T-helper 2 cell treated with Interferon-gamma antibody and Interleukin-4, amounts not matched to agents 5 μg/mL and 100 μg/mL, for 36 hours (primary cell): Measurements from ENCODE around the gene ZBTB7A.

Experiments
- DNase-seq: peaks from one replicate; pipeline ENCODE4 v3.0.0; 2021; ENCODE audit warnings: low spot score
- H3K27ac Mint-ChIP-seq: one replicate; pipeline ENCODE4 v1.8.0; 2021; ENCODE audit warnings: mild to moderate bottlenecking, mixed read lengths
- H3K27me3 Mint-ChIP-seq: one replicate; pipeline ENCODE4 v1.8.0; 2021; ENCODE audit warnings: low read depth, mixed read lengths
- H3K36me3 Mint-ChIP-seq: one replicate; pipeline ENCODE4 v1.8.0; 2021; ENCODE audit warnings: low read depth, mixed read lengths
- H3K4me1 Mint-ChIP-seq: one replicate; pipeline ENCODE4 v1.8.0; 2021; ENCODE audit warnings: low read depth, mixed read lengths
- H3K4me3 Mint-ChIP-seq: one replicate; pipeline ENCODE4 v1.8.0; 2022; ENCODE audit warnings: mild to moderate bottlenecking, moderate library complexity, mixed read lengths
- H3K9me3 Mint-ChIP-seq: one replicate; pipeline ENCODE4 v1.8.0; 2021; ENCODE audit warnings: mixed read lengths

ZBTB7A gene

GRCh38 chr19:4035582-4035981 lies 31.1 kb downstream of the ZBTB7A start:
- Mint-ChIP-seq H3K36me3 (peaks cover 8% of the 10 kb centered on the region), H3K27ac (no peak overlapping the region), H3K4me3 (no peak overlapping the region), H3K9me3 (no peaks in the 10 kb centered on the region), H3K4me1 (peaks cover 2% of the 10 kb centered on the region), H3K27me3 (no peaks in the 10 kb centered on the region)
- DNase-seq, result no peak

DNA sequence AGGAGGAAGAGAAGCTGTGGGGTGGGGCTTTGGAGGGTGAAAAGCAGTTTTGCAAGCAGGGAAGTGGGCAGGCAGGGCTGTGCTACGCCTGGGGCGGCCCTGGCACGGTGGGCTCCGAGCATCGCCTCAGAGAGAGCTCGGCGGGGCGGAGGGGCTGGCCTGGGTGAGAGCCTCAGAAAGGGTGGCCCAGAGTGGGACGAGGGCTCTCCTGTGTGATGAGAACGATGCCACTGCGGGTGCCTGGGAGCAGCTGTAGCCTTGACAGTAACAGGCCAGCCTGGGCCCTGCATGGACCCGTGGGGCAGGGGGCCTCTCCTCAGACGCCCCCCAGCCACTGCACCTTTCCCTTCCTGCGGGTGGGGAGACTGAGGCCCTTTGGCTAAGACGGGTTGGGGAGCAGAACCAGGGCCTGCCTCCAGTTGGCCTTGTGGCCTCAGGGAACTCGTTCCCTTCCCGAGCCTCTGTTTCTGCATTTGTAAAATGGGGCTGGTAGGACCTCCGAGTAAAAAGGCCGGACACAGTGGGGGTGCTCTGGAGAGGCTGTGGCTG lies 31.6 kb downstream of the ZBTB7A start:
- DNase-seq, result no peak
- Mint-ChIP-seq H3K27ac (no peak overlapping the region), H3K9me3 (no peaks in the 10 kb centered on the region), H3K36me3 (peaks cover 6% of the 10 kb centered on the region), H3K27me3 (no peaks in the 10 kb centered on the region), H3K4me1 (no peaks in the 10 kb centered on the region), H3K4me3 (no peak overlapping the region)

DNA sequence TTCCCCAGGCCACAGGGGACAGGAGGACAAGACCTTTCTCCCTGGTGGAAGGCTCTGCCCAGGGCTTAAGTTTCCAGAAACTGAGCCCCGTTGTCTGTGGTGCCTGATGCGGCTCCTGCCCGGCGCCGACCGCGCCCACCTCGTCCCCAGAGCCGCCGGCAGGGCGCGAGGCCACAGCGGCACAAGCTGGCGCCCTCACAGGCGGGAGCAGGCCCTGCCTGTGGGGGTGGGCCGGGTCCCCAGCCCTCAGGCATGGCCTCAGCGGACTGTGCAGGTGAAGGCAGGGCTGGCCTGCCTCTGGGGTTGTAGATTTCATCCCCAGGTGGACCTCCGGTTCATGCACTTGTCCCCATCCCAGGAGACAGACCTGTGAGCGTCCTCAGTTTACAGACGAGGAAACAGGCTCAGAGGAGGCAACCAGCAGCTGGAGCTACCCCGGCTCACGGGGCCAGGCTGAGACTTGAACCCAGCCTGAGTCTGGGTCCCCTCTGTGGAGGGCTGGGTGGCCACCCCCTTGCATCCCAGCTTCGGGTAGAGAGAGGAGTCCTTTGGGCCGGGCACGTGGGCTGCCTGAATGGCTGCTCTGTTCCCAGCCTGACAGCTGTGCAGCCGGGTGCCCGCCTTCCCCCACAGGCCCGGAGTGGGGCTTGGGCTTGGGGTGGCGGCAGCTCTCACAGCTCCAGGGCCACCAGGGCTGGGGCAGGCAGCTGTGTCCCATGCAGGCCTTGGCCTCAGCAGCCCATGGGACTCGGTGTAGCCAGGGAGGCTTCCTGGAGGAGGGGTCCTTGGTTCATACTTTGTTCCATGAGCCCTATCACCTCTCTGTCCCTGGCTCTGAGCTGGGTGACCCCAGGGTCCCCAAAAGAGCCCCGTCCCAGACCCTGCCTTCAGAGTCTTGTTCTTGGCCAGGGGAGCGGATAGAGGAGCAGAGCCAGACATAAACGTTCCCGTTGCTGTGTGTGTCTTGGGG lies 32.4 kb downstream of the ZBTB7A start:
- DNase-seq, result no peak
- peaks cover 5% of the 10 kb centered on the region for H3K36me3 Mint-ChIP-seq
- H3K9me3 Mint-ChIP-seq, result no peaks in the 10 kb centered on the region
- H3K4me3 Mint-ChIP-seq, result no peak overlapping the region
- no peak overlapping the region for H3K27ac Mint-ChIP-seq
- H3K4me1 Mint-ChIP-seq, result no peaks in the 10 kb centered on the region
- no peaks in the 10 kb centered on the region for H3K27me3 Mint-ChIP-seq

GRCh38 chr19:4033028-4033956 lies 33.4 kb downstream of the ZBTB7A start:
- Mint-ChIP-seq H3K27me3 (no peaks in the 10 kb centered on the region), H3K36me3 (peaks cover 5% of the 10 kb centered on the region)

DNA sequence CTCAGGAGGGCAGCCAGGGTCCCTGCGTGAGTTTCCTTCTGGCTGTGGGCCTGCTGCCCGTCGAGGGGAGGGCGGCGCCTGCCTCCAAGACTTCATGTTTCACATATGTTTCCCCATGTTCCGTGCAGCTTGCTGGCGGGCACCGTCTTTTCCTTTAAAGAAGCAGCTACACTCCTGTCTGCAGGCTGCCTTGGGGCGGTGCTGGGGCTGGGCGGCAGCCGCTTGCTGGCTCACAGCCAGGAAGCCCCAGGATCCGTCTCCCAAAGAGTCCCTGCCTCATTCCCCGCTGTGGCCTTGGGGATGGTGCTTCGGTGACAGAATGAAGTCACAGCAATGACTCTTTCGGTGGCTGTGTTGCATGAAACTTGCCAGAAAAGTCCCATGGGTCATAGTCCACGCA lies 34.3 kb downstream of the ZBTB7A start:
- Mint-ChIP-seq H3K9me3 (no peaks in the 10 kb centered on the region), H3K4me3 (no peak overlapping the region), H3K27ac (no peak overlapping the region), H3K27me3 (no peaks in the 10 kb centered on the region), H3K4me1 (no peaks in the 10 kb centered on the region), H3K36me3 (peaks cover 2% of the 10 kb centered on the region)
- no peak for DNase-seq

More at GRCh38 chr19:4033028-4033956, 33.4 kb downstream of the ZBTB7A start:
- Mint-ChIP-seq H3K4me1 (no peaks in the 10 kb centered on the region), H3K9me3 (no peaks in the 10 kb centered on the region), H3K27ac (no peak overlapping the region), H3K4me3 (no peak overlapping the region)
- DNase-seq, result no peak

DNA sequence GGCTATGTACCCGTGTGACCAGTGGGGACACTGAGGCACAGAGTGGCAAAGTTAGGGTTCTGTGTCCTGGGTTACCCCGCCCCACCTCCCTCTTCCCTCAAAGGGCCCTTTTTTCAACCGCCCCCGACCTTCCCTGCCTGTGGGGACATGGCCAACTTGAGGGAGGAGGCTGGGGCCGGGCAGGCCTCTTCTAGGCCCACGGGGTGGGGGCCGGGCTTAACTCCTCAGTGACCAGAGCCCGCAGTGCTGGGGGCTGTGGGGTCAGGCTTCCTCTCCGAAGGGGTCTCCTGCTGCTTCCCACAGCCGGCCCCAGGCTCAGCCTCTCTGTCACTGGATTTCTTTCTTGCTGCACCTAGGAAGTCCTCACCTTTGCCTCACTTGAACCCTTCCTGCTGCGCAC lies 35.3 kb downstream of the ZBTB7A start:
- no peaks in the 10 kb centered on the region for H3K4me1 Mint-ChIP-seq
- DNase-seq, result no peak
- no peaks in the 10 kb centered on the region for H3K9me3 Mint-ChIP-seq
- peaks cover 7% of the 10 kb centered on the region for H3K36me3 Mint-ChIP-seq
- no peak overlapping the region for H3K27ac Mint-ChIP-seq
- H3K27me3 Mint-ChIP-seq, result no peaks in the 10 kb centered on the region
- no peak overlapping the region for H3K4me3 Mint-ChIP-seq

- Mint-ChIP-seq H3K27ac (no peak overlapping the region), H3K4me1 (no peaks in the 10 kb centered on the region)
These were observed 35.7 kb downstream of the ZBTB7A start for GRCh38 chr19:4030981-4031380.

DNA sequence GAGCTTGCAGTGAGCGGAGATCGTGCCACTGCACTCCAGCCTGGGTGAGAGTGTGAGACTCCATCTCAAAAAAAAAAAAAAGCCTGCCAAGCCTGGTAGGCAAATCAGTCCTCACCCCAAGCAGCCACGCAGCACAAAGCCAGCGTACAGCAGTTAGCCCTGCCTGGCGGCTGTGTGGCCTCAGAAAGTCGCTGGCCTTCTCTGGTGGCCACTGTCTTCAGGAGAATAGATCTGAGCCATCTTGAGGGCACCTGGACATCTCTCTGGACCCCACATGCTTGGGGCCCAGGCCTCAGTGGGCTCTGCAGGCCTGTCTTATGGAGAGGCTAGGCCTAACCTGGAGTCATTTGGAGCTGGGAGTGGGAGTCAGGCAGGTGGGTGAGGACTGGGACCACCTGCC lies 36.1 kb downstream of the ZBTB7A start:
- Mint-ChIP-seq H3K27ac (no peak overlapping the region), H3K9me3 (no peaks in the 10 kb centered on the region), H3K36me3 (peaks cover 7% of the 10 kb centered on the region), H3K4me3 (no peak overlapping the region), H3K4me1 (no peaks in the 10 kb centered on the region), H3K27me3 (no peaks in the 10 kb centered on the region)
- DNase-seq, result no peak

More at GRCh38 chr19:4030981-4031380, 35.7 kb downstream of the ZBTB7A start:
- no peak for DNase-seq
- Mint-ChIP-seq H3K36me3 (peaks cover 7% of the 10 kb centered on the region), H3K9me3 (no peaks in the 10 kb centered on the region), H3K27me3 (no peaks in the 10 kb centered on the region), H3K4me3 (no peak overlapping the region)

DNA sequence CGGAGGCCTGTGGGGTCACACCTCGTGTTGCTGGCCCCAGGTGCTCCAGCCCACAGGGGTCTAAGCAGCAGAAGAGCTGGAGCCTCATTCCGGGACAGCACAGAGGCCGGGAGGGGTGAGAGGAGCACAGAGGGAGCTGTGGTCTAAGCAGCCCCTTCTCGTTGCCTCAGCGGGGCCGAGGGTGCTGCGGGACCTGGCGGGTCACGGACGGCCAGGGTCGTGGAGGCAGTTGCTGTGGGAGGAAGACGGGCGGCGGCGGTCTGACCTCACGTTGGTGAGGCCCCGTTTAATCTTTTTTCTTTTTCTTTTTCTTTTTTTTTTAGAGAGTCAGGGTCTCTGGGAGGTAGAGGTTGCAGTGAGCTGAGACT lies 37.5 kb downstream of the ZBTB7A start:
- Mint-ChIP-seq H3K4me1 (no peaks in the 10 kb centered on the region), H3K4me3 (no peak overlapping the region), H3K27ac (no peak overlapping the region), H3K36me3 (peaks cover 5% of the 10 kb centered on the region), H3K9me3 (no peaks in the 10 kb centered on the region), H3K27me3 (no peaks in the 10 kb centered on the region)
- DNase-seq, result no peak

DNA sequence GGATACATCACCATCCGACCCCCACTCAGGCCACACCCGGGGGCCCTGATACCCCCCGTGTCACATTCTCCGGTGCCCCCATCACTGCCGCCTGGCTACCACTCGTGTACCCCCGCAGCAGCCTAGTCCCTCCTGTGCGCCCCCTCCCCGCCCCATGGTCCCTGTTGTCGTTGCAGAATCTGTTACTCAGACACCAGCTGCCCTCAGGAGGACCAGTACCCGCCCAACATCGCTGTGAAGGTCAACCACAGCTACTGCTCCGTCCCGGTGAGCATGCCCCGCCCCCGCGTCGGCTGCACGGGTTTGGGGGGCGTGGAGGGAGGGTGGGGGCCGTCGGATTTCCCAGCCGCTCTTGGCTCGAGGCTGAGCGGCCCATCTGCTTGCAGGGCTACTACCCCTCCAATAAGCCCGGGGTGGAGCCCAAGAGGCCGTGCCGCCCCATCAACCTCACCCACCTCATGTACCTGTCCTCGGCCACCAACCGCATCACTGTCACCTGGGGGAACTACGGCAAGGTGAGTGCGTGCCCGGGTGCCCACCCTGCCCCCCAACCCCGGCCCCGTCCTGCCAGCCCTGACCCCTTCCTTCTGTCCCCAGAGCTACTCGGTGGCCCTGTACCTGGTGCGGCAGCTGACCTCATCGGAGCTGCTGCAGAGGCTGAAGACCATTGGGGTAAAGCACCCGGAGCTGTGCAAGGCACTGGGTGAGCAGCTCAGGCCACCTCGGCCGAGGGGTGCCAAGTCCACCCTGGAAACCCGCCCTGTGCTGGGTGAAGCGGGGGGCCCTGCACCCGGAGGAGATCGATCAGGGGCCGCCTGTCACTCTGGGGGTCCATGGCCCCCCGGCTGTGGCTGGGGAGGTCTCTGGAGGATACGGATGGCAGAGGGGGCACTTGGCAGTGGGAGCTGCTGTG lies 38.1 kb downstream of the ZBTB7A start:
- Mint-ChIP-seq H3K27me3 (no peaks in the 10 kb centered on the region), H3K4me3 (no peak overlapping the region), H3K36me3 (peaks cover 5% of the 10 kb centered on the region), H3K9me3 (no peaks in the 10 kb centered on the region), H3K4me1 (no peaks in the 10 kb centered on the region), H3K27ac (no peak overlapping the region)
- no peak for DNase-seq

DNA sequence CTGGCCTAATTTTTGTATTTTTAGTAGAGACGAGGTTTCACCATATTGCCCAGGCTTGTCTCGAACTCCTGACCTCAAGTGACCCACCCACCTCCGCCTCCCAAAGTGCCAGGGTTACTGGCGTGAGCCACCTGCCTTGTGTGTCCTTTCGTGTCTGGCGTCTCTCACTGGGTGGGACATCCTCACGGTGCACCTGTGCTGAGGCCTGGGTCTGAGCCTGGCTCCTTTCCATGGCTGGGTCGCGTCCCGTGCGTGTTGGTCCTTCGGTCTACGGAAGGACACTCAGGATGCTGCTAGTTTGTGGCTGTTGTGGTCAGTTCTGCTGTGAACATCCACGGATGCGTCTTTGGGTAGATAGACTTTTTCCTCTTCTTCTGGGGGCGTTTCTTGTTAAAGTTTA lies 39.6 kb downstream of the ZBTB7A start:
- Mint-ChIP-seq H3K36me3 (peaks cover 7% of the 10 kb centered on the region), H3K4me1 (no peaks in the 10 kb centered on the region)

DNA sequence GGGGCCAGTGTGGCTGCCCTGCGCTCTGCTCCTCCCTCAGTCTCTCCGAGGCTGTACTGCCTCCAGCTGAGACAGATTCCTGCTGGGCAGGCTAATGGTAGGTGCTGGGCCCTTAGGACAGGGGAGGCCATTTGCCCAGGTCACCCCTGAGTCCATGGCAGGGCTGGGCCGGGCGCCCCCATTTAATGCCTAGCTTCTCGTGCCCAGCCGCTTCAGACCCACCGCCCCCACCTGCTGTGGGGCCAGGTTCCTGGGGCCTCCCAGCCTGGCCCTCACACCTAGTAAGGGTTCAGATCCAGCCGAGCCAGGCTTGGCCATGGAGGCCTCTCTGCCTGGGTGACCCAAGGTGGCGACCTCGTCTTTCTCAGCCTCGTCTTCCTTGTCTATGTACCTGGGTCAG lies 41.4 kb downstream of the ZBTB7A start:
- H3K36me3 Mint-ChIP-seq, result peaks cover 13% of the 10 kb centered on the region
- no peak overlapping the region for H3K27ac Mint-ChIP-seq
- no peak overlapping the region for H3K4me3 Mint-ChIP-seq
- H3K4me1 Mint-ChIP-seq, result no peaks in the 10 kb centered on the region
- no peak for DNase-seq
- H3K9me3 Mint-ChIP-seq, result no peaks in the 10 kb centered on the region
- H3K27me3 Mint-ChIP-seq, result no peaks in the 10 kb centered on the region

More for the DNA sequence above, 39.6 kb downstream of the ZBTB7A start:
- Mint-ChIP-seq H3K9me3 (no peaks in the 10 kb centered on the region), H3K27me3 (no peaks in the 10 kb centered on the region), H3K27ac (no peak overlapping the region), H3K4me3 (no peak overlapping the region)
- no peak for DNase-seq
